IMR-90 (cell line): Measurements from ENCODE around the gene SEC14L6. TPM values are rescaled to one million over a fixed set of nuclear protein-coding genes. Genes with fewer than 3 reads are reported as not detected.

Experiments used
- ATAC-seq: fragments of 200-7000 bp; cut with Tn5 transposase; 2 replicates; pipeline ENCODE4 v1.9.1; 2020; ENCODE audit warnings: low read depth, mild to moderate bottlenecking, moderate library complexity
- BruUV-seq: library from RNA; stranded (reverse); fragments of 400-500 nt; replicated peaks from 2 replicates; lab custom pipeline; 2021; lab: Mats Ljungman, UMichigan
- CTCF ChIA-PET: fragments of 300-600 bp; formaldehyde crosslinking; extraction: SDS; loops from one replicate; lab custom pipeline; 2021; ENCODE audit warnings: antibody characterized with exemption; lab: Yijun Ruan, JAX
- POLR2A ChIA-PET: fragments of 300-600 bp; sonication (Branson Sonifier 250); formaldehyde crosslinking; loops from one replicate; lab custom pipeline; 2022; ENCODE audit warnings: antibody characterized with exemption; ENCODE audit not compliant: unreplicated experiment; lab: Charles Lee
- DNase-seq: peaks from one replicate; pipeline ENCODE4 v3.0.0; 2013
- H2AFZ ChIP-seq: replicated peaks from 2 replicates; pipeline ENCODE3; 2013; ENCODE audit warnings: low read length, mild to moderate bottlenecking; ENCODE audit not compliant: poor library complexity
- H2AK5ac ChIP-seq: 2 replicates; pipeline ENCODE4 v1.6.1; 2013; ENCODE audit warnings: low read depth, low read length, inconsistent platforms
- H2AK9ac ChIP-seq: replicated peaks from 2 replicates; pipeline ENCODE3; 2013; ENCODE audit warnings: mild to moderate bottlenecking, low read depth, low read length, moderate library complexity; ENCODE audit not compliant: poor library complexity
- H2BK120ac ChIP-seq: 2 replicates; pipeline ENCODE4 v1.6.1; 2013; ENCODE audit warnings: low read depth, low read length, inconsistent platforms
- H2BK15ac ChIP-seq: 3 replicates; pipeline ENCODE4 v1.6.1; 2013; ENCODE audit warnings: low read depth, low read length, inconsistent platforms
- H2BK20ac ChIP-seq: 2 replicates; pipeline ENCODE4 v1.6.1; 2013; ENCODE audit warnings: low read depth, mild to moderate bottlenecking, inconsistent platforms, low read length, moderate library complexity
- H2BK5ac ChIP-seq: 2 replicates; pipeline ENCODE4 v1.6.1; 2013; ENCODE audit warnings: mild to moderate bottlenecking, low read depth, low read length, inconsistent platforms; ENCODE audit not compliant: poor library complexity, severe bottlenecking
- H3K14ac ChIP-seq: replicated peaks from 2 replicates; pipeline ENCODE4 v1.6.1; 2013; ENCODE audit warnings: low read depth, low read length, inconsistent platforms
- H3K18ac ChIP-seq: 2 replicates; pipeline ENCODE4 v1.6.1; 2013; ENCODE audit warnings: low read depth, low read length, control low read depth
- H3K23ac ChIP-seq: 2 replicates; pipeline ENCODE4 v1.6.1; 2013; ENCODE audit warnings: low read depth, low read length, inconsistent platforms
- H3K27ac ChIP-seq: 2 replicates; pipeline ENCODE4 v1.5.1; 2013; ENCODE audit warnings: mild to moderate bottlenecking, control low read depth, low read length; ENCODE audit not compliant: insufficient read depth
- H3K27me3 ChIP-seq: 2 replicates; pipeline ENCODE4 v1.6.1; 2013; ENCODE audit warnings: low read length; ENCODE audit not compliant: control insufficient read depth, insufficient read depth
- H3K36me3 ChIP-seq: 2 replicates; pipeline ENCODE4 v1.6.1; 2013; ENCODE audit warnings: low read length, mixed read lengths; ENCODE audit not compliant: control insufficient read depth, insufficient read depth
- H3K4ac ChIP-seq: 2 replicates; pipeline ENCODE4 v1.6.1; 2013; ENCODE audit warnings: low read depth, low read length, inconsistent platforms
- H3K4me1 ChIP-seq: 2 replicates; pipeline ENCODE4 v1.6.1; 2013; ENCODE audit warnings: low read length, mixed read lengths; ENCODE audit not compliant: control insufficient read depth, insufficient read depth
- H3K4me2 ChIP-seq: 2 replicates; pipeline ENCODE4 v1.6.1; 2013; ENCODE audit warnings: low read depth, mild to moderate bottlenecking, control low read depth, low read length, moderate library complexity
- H3K4me3 ChIP-seq: 2 replicates; pipeline ENCODE4 v1.5.1; 2013; ENCODE audit warnings: low read depth, mild to moderate bottlenecking, control low read depth, low read length, moderate library complexity; ENCODE audit not compliant: insufficient read depth
- H3K56ac ChIP-seq: 2 replicates; pipeline ENCODE4 v1.6.1; 2013; ENCODE audit warnings: low read length, inconsistent platforms; ENCODE audit not compliant: insufficient read depth; ENCODE audit errors: extremely low read depth
- H3K79me1 ChIP-seq, 2 experiments: 2 replicates each; pipeline ENCODE4 v1.6.1; 2013; ENCODE audit warnings: low read length in 2 of 2, inconsistent platforms in 1 of 2, low read depth in 1 of 2
- H3K9ac ChIP-seq: 2 replicates; pipeline ENCODE4 v1.6.1; 2013; ENCODE audit warnings: low read depth, low read length, control low read depth
- H3K9me1 ChIP-seq: 2 replicates; pipeline ENCODE4 v1.6.1; 2013; ENCODE audit warnings: low read length, inconsistent platforms; ENCODE audit not compliant: insufficient read depth
- H3K9me3 ChIP-seq: 2 replicates; pipeline ENCODE4 v1.6.1; 2013; ENCODE audit warnings: low read length; ENCODE audit not compliant: control insufficient read depth, insufficient read depth
- H4K20me1 ChIP-seq: 2 replicates; pipeline ENCODE4 v1.6.1; 2013; ENCODE audit warnings: low read length, inconsistent platforms; ENCODE audit not compliant: insufficient read depth
- H4K5ac ChIP-seq: 2 replicates; pipeline ENCODE4 v1.6.1; 2013; ENCODE audit warnings: mild to moderate bottlenecking, low read depth, low read length, control low read depth
- H4K8ac ChIP-seq, 2 experiments: 2 replicates each; pipeline ENCODE4 v1.6.1; 2013; ENCODE audit warnings: low read depth in 2 of 2, low read length in 2 of 2, control low read depth in 1 of 2, inconsistent platforms in 1 of 2
- H4K91ac ChIP-seq: 2 replicates; pipeline ENCODE4 v1.6.1; 2013; ENCODE audit warnings: low read depth, low read length, inconsistent platforms; ENCODE audit not compliant: insufficient read depth
- CEBPB ChIP-seq: IDR thresholded peaks from 2 replicates; pipeline ENCODE4 v1.6.1; 2012; ENCODE audit warnings: low read depth, low read length, improper control_type of control experiment
- ELK1 ChIP-seq: fragments of 150-350 bp; IDR thresholded peaks from 2 replicates; pipeline ENCODE4 v1.6.1; 2016; ENCODE audit warnings: low read depth, mild to moderate bottlenecking, low read length, moderate library complexity, borderline replicate concordance
- MAFK ChIP-seq: IDR thresholded peaks from 2 replicates; pipeline ENCODE4 v1.6.1; 2012; ENCODE audit warnings: low read depth, low read length, improper control_type of control experiment
- MXI1 ChIP-seq: IDR thresholded peaks from 2 replicates; pipeline ENCODE4 v1.6.1; 2012; ENCODE audit warnings: low read depth, mild to moderate bottlenecking, low read length, moderate library complexity, borderline replicate concordance
- NFE2L2 ChIP-seq: fragments of 150-350 bp; IDR thresholded peaks from 2 replicates; pipeline ENCODE4 v1.6.1; 2016; ENCODE audit warnings: low read depth, mild to moderate bottlenecking, low read length
- POLR2A ChIP-seq: IDR thresholded peaks from 2 replicates; pipeline ENCODE4 v1.6.1; 2012; ENCODE audit warnings: mild to moderate bottlenecking, low read depth, low read length
- RAD21 ChIP-seq: IDR thresholded peaks from 2 replicates; pipeline ENCODE4 v1.6.1; 2012; ENCODE audit warnings: low read length, improper control_type of control experiment
- SMC3 ChIP-seq: fragments of 150-350 bp; IDR thresholded peaks from 2 replicates; pipeline ENCODE4 v1.6.1; 2016; ENCODE audit warnings: low read depth, mild to moderate bottlenecking, antibody characterized with exemption, low read length, moderate library complexity
- WGBS, 2 experiments: methylation state at CpG; one replicate each; pipeline versions ENCODE4 v1.1.5 to v1.1.7; 2013; ENCODE audit warnings: missing lambda C conversion rate in 2 of 2; ENCODE audit not compliant: insufficient read length in 1 of 2; ENCODE audit errors: extremely low coverage in 2 of 2; 5-methylcytosine and 5-hydroxymethylcytosine counted together
- dilution Hi-C: fragments of 300-500 bp; cut with HindIII; formaldehyde crosslinking; loops from one replicate; pipeline ENCODE4 v1.14.3; 2018; ENCODE audit warnings: low sequenced_read_pairs; ENCODE audit not compliant: unreplicated experiment
- in situ Hi-C: fragments of 300-500 bp; cut with MboI; formaldehyde crosslinking; loops from 3 replicates; pipeline ENCODE4 v1.14.3; 2019; ENCODE audit warnings: low sequenced_read_pairs, inconsistent platforms, mixed read lengths
- intact Hi-C: fragments of 100-400 bp; cut with micrococcal nuclease; formaldehyde crosslinking; loops from 2 replicates; pipeline ENCODE4 v1.10.0; 2022
- polyA plus RNA-seq, 3 experiments: library from polyadenylated mRNA; depleted of rRNA; stranded (reverse); fragments of >200 nt; gene quantifications; 2 replicates each; pipeline ENCODE4 v1.2.3, GENCODE V29; 2012; ENCODE audit warnings: low replicate concordance in 1 of 3
- total RNA-seq: library from RNA; depleted of rRNA; stranded (reverse); fragments of >200 nt; gene quantifications from 2 replicates; pipeline ENCODE4 v1.2.3, GENCODE V29; 2012

The SEC14L6 gene
- total and polyA plus RNA-seq, 2 of the 4 experiments (the other 2 are of a cell fraction), result 0.09 TPM; not detected in 1

GRCh38 chr22:30591191-30591587 is 44.6 kb upstream of the SEC14L6 start (continued):
- TF ChIP-seq ELK1 (no peak), MXI1 (no peak), POLR2A (no peak; the same call in none of the 2 replicates), MAFK (no peak), SMC3 (no peak), RAD21 (no peak), CEBPB (no peak)

DNA sequence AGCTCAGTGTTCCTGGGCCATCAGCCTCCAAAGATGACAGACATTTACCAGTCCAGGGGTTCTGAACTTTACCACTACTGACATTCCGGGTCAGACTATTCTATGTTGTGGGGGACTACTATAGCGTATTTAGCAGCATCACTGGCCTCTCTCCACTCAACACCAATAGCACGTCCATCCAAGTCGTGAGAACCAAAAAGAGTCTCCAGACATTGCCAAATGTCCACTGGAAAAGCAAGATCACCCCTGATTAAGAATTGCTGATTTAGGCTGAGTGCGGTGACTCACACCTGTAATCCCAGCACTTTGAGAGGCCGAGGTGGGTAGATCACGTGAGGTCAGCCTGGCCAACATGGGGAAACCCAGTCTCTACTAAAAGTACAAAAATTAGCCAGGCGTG is 39.9 kb upstream of the SEC14L6 start:
- in situ Hi-C loops, result no loop called here
- TF ChIP-seq MAFK (no peak), NFE2L2 (no peak), MXI1 (no peak)
- H4K8ac ChIP-seq, result no peak overlapping the region

More for the DNA sequence above, 39.9 kb upstream of the SEC14L6 start:
- Histone ChIP-seq H3K27ac (no peak overlapping the region), H3K79me1 (peaks cover 32 to 40% of the 10 kb centered on the region in 2 experiments), H4K20me1 (peaks cover 18% of the 10 kb centered on the region), H2BK120ac (no peak overlapping the region), H2BK15ac (no peak overlapping the region), H3K9ac (no peak overlapping the region), H3K14ac (no peak overlapping the region), H2AK9ac (peak overlapping the region; percentile 75), H3K18ac (no peak overlapping the region), H3K56ac (no peak overlapping the region), H4K91ac (no peak overlapping the region), H3K9me3 (no peaks in the 10 kb centered on the region), H3K4me2 (no peak overlapping the region), H4K5ac (no peak overlapping the region), H2BK5ac (no peak overlapping the region), H2AFZ (no peak overlapping the region), H3K36me3 (peaks cover 74% of the 10 kb centered on the region), H3K23ac (no peak overlapping the region), H3K9me1 (0 out of 2 replicates have a peak, but pooled peaks cover 4% of the 10 kb centered on the region), H2BK20ac (no peak overlapping the region), H3K4me3 (no peak overlapping the region), H3K4me1 (no peaks in the 10 kb centered on the region), H2AK5ac (no peak overlapping the region), H3K27me3 (no peaks in the 10 kb centered on the region), H3K4ac (no peak overlapping the region)
- DNase-seq (no peak), ATAC-seq (no peak)
- CTCF ChIA-PET, result no interaction called here
- no TSS peak for BruUV-seq
- POLR2A ChIA-PET, result no interaction called here
- dilution Hi-C loops, result no loop called here
- intact Hi-C loops, result no loop called here
- no CpG with 5 or more reads among the region's 8 CpGs for WGBS, 2 experiments
